DOHH2 (cell line): ENCODE results near the gene TMEM39A.

Experiments used
- EZH2phosphoT487 ChIP-seq: fragments of 200-600 bp; sonication (generic); IDR thresholded peaks from 2 replicates; pipeline ENCODE4 v1.6.1; 2017; ENCODE audit warnings: borderline replicate concordance, mild to moderate bottlenecking, antibody characterized with exemption, low read length, moderate library complexity, mixed read lengths
- TF ChIP-seq, protein P1 (sequence below): fragments of 200-600 bp; sonication (generic); IDR thresholded peaks from one replicate; pipeline ENCODE4 v1.5.1; 2014; ENCODE audit warnings: antibody characterized with exemption, mild to moderate bottlenecking, low read depth, low read length; ENCODE audit not compliant: poor library complexity, severe bottlenecking

DNA sequence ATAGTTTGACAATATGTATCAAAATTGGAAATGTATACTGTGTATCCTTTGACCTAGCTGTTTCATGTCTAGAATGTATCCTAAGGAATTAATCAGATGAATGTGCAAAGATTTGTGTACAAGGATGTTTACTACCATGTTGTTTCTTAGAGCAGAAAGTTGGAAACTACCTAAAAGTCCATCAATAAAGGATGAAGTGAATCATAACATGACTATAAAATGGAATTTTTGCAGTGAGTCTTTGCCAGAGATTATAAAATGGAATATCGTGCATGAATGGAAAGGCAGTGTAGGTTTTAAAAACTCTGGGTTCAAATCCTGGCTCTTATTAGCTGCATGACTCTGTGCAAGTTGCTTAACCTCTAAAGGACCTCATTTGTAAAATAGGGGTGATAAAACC is 19.7 kb upstream of the TMEM39A start:
- TF ChIP-seq, protein P1, sequence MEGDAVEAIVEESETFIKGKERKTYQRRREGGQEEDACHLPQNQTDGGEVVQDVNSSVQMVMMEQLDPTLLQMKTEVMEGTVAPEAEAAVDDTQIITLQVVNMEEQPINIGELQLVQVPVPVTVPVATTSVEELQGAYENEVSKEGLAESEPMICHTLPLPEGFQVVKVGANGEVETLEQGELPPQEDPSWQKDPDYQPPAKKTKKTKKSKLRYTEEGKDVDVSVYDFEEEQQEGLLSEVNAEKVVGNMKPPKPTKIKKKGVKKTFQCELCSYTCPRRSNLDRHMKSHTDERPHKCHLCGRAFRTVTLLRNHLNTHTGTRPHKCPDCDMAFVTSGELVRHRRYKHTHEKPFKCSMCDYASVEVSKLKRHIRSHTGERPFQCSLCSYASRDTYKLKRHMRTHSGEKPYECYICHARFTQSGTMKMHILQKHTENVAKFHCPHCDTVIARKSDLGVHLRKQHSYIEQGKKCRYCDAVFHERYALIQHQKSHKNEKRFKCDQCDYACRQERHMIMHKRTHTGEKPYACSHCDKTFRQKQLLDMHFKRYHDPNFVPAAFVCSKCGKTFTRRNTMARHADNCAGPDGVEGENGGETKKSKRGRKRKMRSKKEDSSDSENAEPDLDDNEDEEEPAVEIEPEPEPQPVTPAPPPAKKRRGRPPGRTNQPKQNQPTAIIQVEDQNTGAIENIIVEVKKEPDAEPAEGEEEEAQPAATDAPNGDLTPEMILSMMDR = no peak
- no peak for TF ChIP-seq EZH2phosphoT487
